Omental fat pad (tissue), 4 donors: ENCODE results near the gene GPHB5. TPM values are rescaled to one million over a fixed set of nuclear protein-coding genes. Genes with fewer than 3 reads are reported as not detected.

Experiments
- ATAC-seq: fragments of 150-250 bp; one replicate; pipeline ENCODE4 v1.9.1; 2016; ENCODE audit warnings: mild to moderate bottlenecking, moderate library complexity; ENCODE audit not compliant: low FRiP score
- DNase-seq: peaks from one replicate; pipeline ENCODE4 v3.0.0-alpha.2; 2019; ENCODE audit warnings: low spot score
- total RNA-seq, 4 donors: library from RNA; depleted of rRNA; stranded (reverse); fragments of >200 nt; gene quantifications; one replicate each; pipeline ENCODE4 v1.1.0, GENCODE V29; 2016
- TF ChIP-seq, protein P1 (sequence below), 3 donors: fragments of 450-650 bp; IDR thresholded peaks; one replicate each; pipeline ENCODE4 v1.5.1; 2016 to 2017; ENCODE audit warnings: antibody characterized with exemption in 3 of 3, mild to moderate bottlenecking in 3 of 3, moderate library complexity in 2 of 3

GPHB5 gene
- total RNA-seq, 4 donors from 2014 or later = not detected

- no peak for ATAC-seq
- TF ChIP-seq, protein P1, sequence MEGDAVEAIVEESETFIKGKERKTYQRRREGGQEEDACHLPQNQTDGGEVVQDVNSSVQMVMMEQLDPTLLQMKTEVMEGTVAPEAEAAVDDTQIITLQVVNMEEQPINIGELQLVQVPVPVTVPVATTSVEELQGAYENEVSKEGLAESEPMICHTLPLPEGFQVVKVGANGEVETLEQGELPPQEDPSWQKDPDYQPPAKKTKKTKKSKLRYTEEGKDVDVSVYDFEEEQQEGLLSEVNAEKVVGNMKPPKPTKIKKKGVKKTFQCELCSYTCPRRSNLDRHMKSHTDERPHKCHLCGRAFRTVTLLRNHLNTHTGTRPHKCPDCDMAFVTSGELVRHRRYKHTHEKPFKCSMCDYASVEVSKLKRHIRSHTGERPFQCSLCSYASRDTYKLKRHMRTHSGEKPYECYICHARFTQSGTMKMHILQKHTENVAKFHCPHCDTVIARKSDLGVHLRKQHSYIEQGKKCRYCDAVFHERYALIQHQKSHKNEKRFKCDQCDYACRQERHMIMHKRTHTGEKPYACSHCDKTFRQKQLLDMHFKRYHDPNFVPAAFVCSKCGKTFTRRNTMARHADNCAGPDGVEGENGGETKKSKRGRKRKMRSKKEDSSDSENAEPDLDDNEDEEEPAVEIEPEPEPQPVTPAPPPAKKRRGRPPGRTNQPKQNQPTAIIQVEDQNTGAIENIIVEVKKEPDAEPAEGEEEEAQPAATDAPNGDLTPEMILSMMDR (IDR thresholded peaks at IDR 0.05) = no peak
- DNase-seq = no peak
These were observed 52.6 kb downstream of the GPHB5 start for GRCh38 chr14:63266106-63266505.

Other genes starting within 250 kb of the GPHB5 start
- 10 to 100 TPM in 2 of 4 donors, 1 to 10 TPM in 2; 5.2 to 33.9 (median 11.8) TPM for gene RHOJ, start 114.5 kb downstream of the GPHB5 start, total RNA-seq
- gene PPP2R5E, start 224.4 kb upstream of the GPHB5 start, total RNA-seq = 10 to 100 TPM; 17.0 to 23.3 (median 21.0) TPM